Stimulated activated CD8-positive, alpha-beta memory T cell treated with anti-CD3 and anti-CD28 coated beads, Interleukin-12 subunit alpha, Interleukin-12 subunit beta, amount 100 ng/mL, for 4 hours (primary cell): ENCODE results near the gene TFCP2L1.

ENCODE experiments used
- DNase-seq: peaks from one replicate; pipeline ENCODE4 v3.0.0-alpha.2; 2020; ENCODE audit warnings: low read depth

Gene TFCP2L1

GRCh38 chr2:121196132-121196848, 88.7 kb downstream of the TFCP2L1 start:
- DNase-seq: no peak

- DNase-seq: no peak
These were observed 90.0 kb downstream of the TFCP2L1 start for GRCh38 chr2:121195036-121195435.

GRCh38 chr2:121194626-121195025, 90.4 kb downstream of the TFCP2L1 start:
- no peak for DNase-seq

GRCh38 chr2:121193185-121193584, 91.8 kb downstream of the TFCP2L1 start:
- no peak for DNase-seq

GRCh38 chr2:121192576-121192975, 92.4 kb downstream of the TFCP2L1 start:
- DNase-seq: no peak

- no peak for DNase-seq
These were observed 93.5 kb downstream of the TFCP2L1 start for GRCh38 chr2:121191191-121192170.

- DNase-seq: no peak
These were observed 95.2 kb downstream of the TFCP2L1 start for GRCh38 chr2:121189661-121190381.

- no peak for DNase-seq
These were observed 96.0 kb downstream of the TFCP2L1 start for GRCh38 chr2:121189011-121189410.

- no peak for DNase-seq
These were observed 97.0 kb downstream of the TFCP2L1 start for GRCh38 chr2:121187982-121188411.

GRCh38 chr2:121187351-121187981, 97.5 kb downstream of the TFCP2L1 start:
- no peak for DNase-seq

- no peak for DNase-seq
These were observed 98.7 kb downstream of the TFCP2L1 start for GRCh38 chr2:121186261-121186660.

GRCh38 chr2:121185571-121186074, 99.4 kb downstream of the TFCP2L1 start:
- no peak for DNase-seq

- DNase-seq: no peak
These were observed 99.9 kb downstream of the TFCP2L1 start for GRCh38 chr2:121185111-121185510.

GRCh38 chr2:121184248-121184862, 100.6 kb downstream of the TFCP2L1 start:
- DNase-seq: no peak

- no peak for DNase-seq
These were observed 102.5 kb downstream of the TFCP2L1 start for GRCh38 chr2:121182520-121182919.

GRCh38 chr2:121179467-121179866, 105.5 kb downstream of the TFCP2L1 start:
- DNase-seq: no peak

GRCh38 chr2:121178730-121179129, 106.3 kb downstream of the TFCP2L1 start:
- DNase-seq: no peak

- DNase-seq: no peak
These were observed 107.1 kb downstream of the TFCP2L1 start for GRCh38 chr2:121177896-121178295.

GRCh38 chr2:121175326-121175725, 109.7 kb downstream of the TFCP2L1 start:
- DNase-seq: no peak

GRCh38 chr2:121173806-121174205, 111.2 kb downstream of the TFCP2L1 start:
- DNase-seq: no peak

- DNase-seq: no peak
These were observed 111.9 kb downstream of the TFCP2L1 start for GRCh38 chr2:121173112-121173511.
